ENCODE data around the gene RPUSD4. TPM values are rescaled to one million over a fixed set of nuclear protein-coding genes. Genes with fewer than 3 reads are reported as not detected.
A peak's percentile ranks its signal among the peaks of the same experiment; 100 is the strongest.

Gene RPUSD4
- total and polyA plus RNA-seq, 2 experiments from 2014 or later: 12.1 to 21.3 TPM

DNA sequence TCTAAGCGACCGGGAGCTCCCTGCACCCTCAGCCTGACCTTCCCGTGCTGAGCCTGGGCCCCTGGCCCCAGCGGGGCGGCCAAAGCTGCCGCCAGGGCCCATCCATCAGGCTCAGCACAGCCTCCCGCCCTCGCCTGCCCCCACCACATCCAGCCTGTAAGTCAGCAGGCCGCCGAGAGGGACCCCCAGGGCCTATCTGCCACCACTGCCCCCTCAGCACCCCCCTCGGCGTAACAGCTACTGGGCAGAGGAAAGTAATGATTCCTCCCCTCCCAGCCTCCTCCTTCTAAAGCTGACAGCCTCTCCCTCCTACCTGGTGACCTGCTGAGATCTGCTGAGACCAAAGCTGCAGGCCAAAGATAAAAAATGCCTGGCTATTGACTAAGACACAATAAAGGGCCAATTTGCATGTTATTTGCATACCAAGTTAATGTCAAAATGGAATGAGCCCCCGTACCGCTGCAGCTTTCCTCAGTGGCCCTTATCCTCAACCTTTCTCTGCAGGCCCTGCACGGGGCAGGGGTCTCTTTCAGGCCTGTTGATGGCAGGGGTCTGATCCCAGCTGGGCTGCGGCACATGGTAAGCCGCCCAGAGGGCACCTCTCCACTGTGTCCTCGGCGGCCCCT is 51.6 kb downstream of the RPUSD4 start:
- no peaks in the 10 kb centered on the region for H3K27me3 ChIP-seq (replicated peaks; ENCODE audit: insufficient read depth)
- no peaks in the 10 kb centered on the region for H4K20me1 ChIP-seq (ENCODE audit: insufficient read depth)
- H3K79me2 ChIP-seq (ENCODE audit: insufficient read depth): no peaks in the 10 kb centered on the region
- no peaks in the 10 kb centered on the region for H3F3A ChIP-seq (ENCODE audit: insufficient read depth)
- in situ Hi-C loops (cut with MboI): no loop called here
- WGBS, 2 experiments (ENCODE audit: low coverage in 1 of 2, low lambda C conversion rate in 2 of 2, missing lambda C conversion rate in 2 of 2): 96 to 97% methylated on average over 13 to 19 of the region's 19 CpGs
- no peak overlapping the region for H3K4me2 ChIP-seq (ENCODE audit: unreplicated experiment)
- TF ChIP-seq EZH2phosphoT487 (IDR thresholded peaks at IDR 0.05; ENCODE audit: insufficient read depth, low read depth) (no peak), EZH2 (IDR thresholded peaks at IDR 0.05; ENCODE audit: insufficient read depth, poor library complexity, severe bottlenecking) (no peak)
- H3K4me3 ChIP-seq: no peak overlapping the region
- peaks cover 15% of the 10 kb centered on the region for H3K4me1 ChIP-seq (ENCODE audit: insufficient read depth)
- no peaks in the 10 kb centered on the region for H3K36me3 ChIP-seq (ENCODE audit: low read depth)
- H3K9me3 ChIP-seq (ENCODE audit: low read depth): no peaks in the 10 kb centered on the region
- DNase-seq: no peak
- no peak overlapping the region for H3K9ac ChIP-seq
- no peaks in the 10 kb centered on the region for H3K9me2 ChIP-seq (ENCODE audit: insufficient read depth)
- no peak overlapping the region for H3K27ac ChIP-seq
- H2AFZ ChIP-seq: no peak overlapping the region

DNA sequence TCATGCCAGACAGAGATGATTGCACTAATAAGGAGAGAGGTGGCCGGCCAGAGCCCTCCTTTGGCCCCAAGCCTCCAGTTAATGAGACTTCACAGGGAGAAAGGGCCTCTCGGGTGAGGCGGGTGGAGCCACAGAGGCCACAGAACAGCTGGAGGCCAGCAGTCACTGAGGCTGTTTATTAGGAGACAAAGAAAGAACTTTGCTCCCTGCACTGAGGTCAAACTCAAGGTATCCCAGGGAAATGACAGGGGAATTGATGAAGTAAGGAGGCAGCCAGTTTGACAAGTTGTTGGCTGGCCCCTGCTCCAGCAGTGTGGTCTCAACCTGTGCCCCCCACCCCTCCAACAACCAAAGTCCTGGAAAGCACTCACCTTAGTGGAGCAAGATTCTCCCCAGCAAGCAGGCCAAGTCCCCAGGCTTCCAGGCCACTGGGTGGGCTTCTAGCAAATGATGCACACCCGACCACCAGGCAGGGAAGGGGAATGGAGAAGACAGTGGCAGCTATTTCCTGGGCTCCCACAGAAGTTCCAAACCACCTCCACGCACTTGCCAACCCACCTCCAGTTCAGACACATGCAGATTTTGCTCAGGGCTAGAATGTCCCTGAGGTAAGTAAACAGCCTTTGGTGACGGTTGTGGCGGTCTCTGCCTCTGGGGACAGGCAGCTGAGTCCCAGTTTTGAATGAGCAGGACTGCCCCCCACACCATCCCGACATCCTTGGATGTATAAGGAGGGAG is 53.2 kb downstream of the RPUSD4 start:
- in situ Hi-C loops (cut with MboI): no loop called here
- H3K9me3 ChIP-seq (ENCODE audit: low read depth): no peaks in the 10 kb centered on the region
- no peaks in the 10 kb centered on the region for H3K36me3 ChIP-seq (ENCODE audit: low read depth)
- TF ChIP-seq EZH2 (IDR thresholded peaks at IDR 0.05; ENCODE audit: insufficient read depth, poor library complexity, severe bottlenecking) (no peak), EZH2phosphoT487 (IDR thresholded peaks at IDR 0.05; ENCODE audit: insufficient read depth, low read depth) (no peak)
- H3K79me2 ChIP-seq (ENCODE audit: insufficient read depth): no peaks in the 10 kb centered on the region
- H3F3A ChIP-seq (ENCODE audit: insufficient read depth): no peaks in the 10 kb centered on the region
- no peak overlapping the region for H3K9ac ChIP-seq
- WGBS, 2 experiments (ENCODE audit: low coverage in 1 of 2, low lambda C conversion rate in 2 of 2, missing lambda C conversion rate in 2 of 2): 66 to 70% methylated on average over 8 of the region's 8 CpGs
- peaks cover 9% of the 10 kb centered on the region for H3K4me1 ChIP-seq (ENCODE audit: insufficient read depth)
- no peaks in the 10 kb centered on the region for H4K20me1 ChIP-seq (ENCODE audit: insufficient read depth)
- no peak overlapping the region for H3K27ac ChIP-seq
- H3K27me3 ChIP-seq (replicated peaks; ENCODE audit: insufficient read depth): no peaks in the 10 kb centered on the region
- H3K4me2 ChIP-seq (ENCODE audit: unreplicated experiment): no peak overlapping the region
- DNase-seq: no peak
- H2AFZ ChIP-seq: no peak overlapping the region
- H3K4me3 ChIP-seq: no peak overlapping the region
- H3K9me2 ChIP-seq (ENCODE audit: insufficient read depth): no peaks in the 10 kb centered on the region

DNA sequence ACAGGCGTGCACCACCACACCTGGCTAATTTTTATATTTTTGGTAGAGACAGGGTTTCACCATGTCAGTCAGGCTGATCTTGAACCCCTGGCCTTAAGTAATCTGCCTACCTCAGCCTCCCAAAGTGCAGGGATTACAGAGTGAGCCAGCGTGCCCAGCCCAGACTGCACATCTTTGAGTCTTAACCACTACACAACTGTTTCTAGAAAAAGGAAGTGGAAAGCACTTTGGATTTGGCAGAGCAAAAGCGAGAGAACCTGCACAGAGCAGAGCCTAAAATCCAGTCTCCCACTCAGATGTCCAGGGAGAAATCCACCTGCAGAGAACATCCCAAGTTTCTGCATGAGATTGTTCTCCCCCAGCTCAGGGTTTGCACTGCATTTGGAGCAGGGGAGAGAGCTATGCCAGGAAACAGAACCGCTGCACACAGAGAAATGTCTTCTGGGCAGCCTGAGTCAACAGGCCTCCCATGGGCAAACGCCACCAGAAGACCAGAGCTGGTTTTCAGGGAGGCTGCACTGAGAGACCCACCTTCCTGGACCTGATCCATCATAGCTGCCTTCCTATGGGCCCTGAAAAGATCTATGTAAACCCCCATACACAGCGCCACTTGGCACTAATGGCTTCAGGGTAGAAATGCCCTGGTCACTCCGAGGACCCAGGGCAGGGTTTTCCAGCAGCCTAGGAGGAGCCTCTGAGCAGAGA is 54.0 kb downstream of the RPUSD4 start:
- no peaks in the 10 kb centered on the region for H4K20me1 ChIP-seq (ENCODE audit: insufficient read depth)
- H3K36me3 ChIP-seq (ENCODE audit: low read depth): no peaks in the 10 kb centered on the region
- H3K79me2 ChIP-seq (ENCODE audit: insufficient read depth): no peaks in the 10 kb centered on the region
- no peak for TF ChIP-seq EZH2phosphoT487 (IDR thresholded peaks at IDR 0.05; ENCODE audit: insufficient read depth, low read depth)
- TF ChIP-seq EZH2 (IDR thresholded peaks at IDR 0.05; ENCODE audit: insufficient read depth, poor library complexity, severe bottlenecking): no peak
- H3F3A ChIP-seq (ENCODE audit: insufficient read depth): no peaks in the 10 kb centered on the region
- H3K4me1 ChIP-seq (ENCODE audit: insufficient read depth): peaks cover 4% of the 10 kb centered on the region
- H3K4me2 ChIP-seq (ENCODE audit: unreplicated experiment): no peak overlapping the region
- no peak overlapping the region for H3K27ac ChIP-seq
- peak; percentile 18 for DNase-seq
- H3K9ac ChIP-seq: no peak overlapping the region
- H2AFZ ChIP-seq: no peak overlapping the region
- WGBS, 2 experiments (ENCODE audit: low coverage in 1 of 2, low lambda C conversion rate in 2 of 2, missing lambda C conversion rate in 2 of 2): 72% methylated on average over 7 of the region's 7 CpGs
- no peaks in the 10 kb centered on the region for H3K27me3 ChIP-seq (replicated peaks; ENCODE audit: insufficient read depth)
- H3K4me3 ChIP-seq: no peak overlapping the region
- H3K9me2 ChIP-seq (ENCODE audit: insufficient read depth): no peaks in the 10 kb centered on the region
- in situ Hi-C loops (cut with MboI): no loop called here
- H3K9me3 ChIP-seq (ENCODE audit: low read depth): no peaks in the 10 kb centered on the region

DNA sequence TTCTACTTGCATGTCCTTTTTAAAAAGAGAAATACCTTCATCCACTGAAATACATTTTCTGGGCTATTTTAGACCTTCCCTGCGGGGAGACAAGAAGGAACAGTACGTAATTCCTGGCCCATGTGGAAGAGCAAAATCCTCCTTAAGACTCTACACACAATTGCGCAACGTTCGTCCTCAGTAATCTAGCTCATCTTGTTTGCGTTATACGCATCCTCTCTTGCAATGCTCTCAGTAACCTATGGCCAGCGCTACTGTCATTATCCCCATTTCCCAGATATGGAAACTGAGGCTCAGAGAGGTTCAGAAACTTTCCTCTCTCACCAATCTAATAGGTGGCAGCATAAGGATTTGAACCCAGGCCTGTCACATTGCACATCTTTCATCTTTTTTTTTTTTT is 54.6 kb downstream of the RPUSD4 start:
- Histone ChIP-seq H3K9me3 (ENCODE audit: low read depth) (no peaks in the 10 kb centered on the region), H4K20me1 (ENCODE audit: insufficient read depth) (no peaks in the 10 kb centered on the region), H3K9me2 (ENCODE audit: insufficient read depth) (no peaks in the 10 kb centered on the region), H3F3A (ENCODE audit: insufficient read depth) (no peaks in the 10 kb centered on the region), H2AFZ (no peak overlapping the region), H3K27ac (no peak overlapping the region), H3K4me2 (ENCODE audit: unreplicated experiment) (no peak overlapping the region), H3K9ac (no peak overlapping the region), H3K4me3 (no peak overlapping the region), H3K36me3 (ENCODE audit: low read depth) (no peaks in the 10 kb centered on the region), H3K27me3 (replicated peaks; ENCODE audit: insufficient read depth) (no peaks in the 10 kb centered on the region), H3K79me2 (ENCODE audit: insufficient read depth) (no peaks in the 10 kb centered on the region), H3K4me1 (ENCODE audit: insufficient read depth) (no peaks in the 10 kb centered on the region)
- DNase-seq: no peak
- in situ Hi-C loops (cut with MboI): no loop called here
- WGBS, 2 experiments (ENCODE audit: low coverage in 1 of 2, low lambda C conversion rate in 2 of 2, missing lambda C conversion rate in 2 of 2): 94 to 95% methylated on average over 8 of the region's 8 CpGs
- TF ChIP-seq EZH2 (IDR thresholded peaks at IDR 0.05; ENCODE audit: insufficient read depth, poor library complexity, severe bottlenecking): no peak
- no peak for TF ChIP-seq EZH2phosphoT487 (IDR thresholded peaks at IDR 0.05; ENCODE audit: insufficient read depth, low read depth)
